ENCODE data around the gene NPC1. TPM values are rescaled to one million over a fixed set of nuclear protein-coding genes. Genes with fewer than 3 reads are reported as not detected.
A peak's percentile ranks its signal among the peaks of the same experiment; 100 is the strongest.

Gene NPC1
- polyA plus RNA-seq, 1 donor (not counting 4 experiments of a cell fraction or from before 2014, with no cell fraction given), result 49.9 TPM

GRCh38 chr18:23548275-23548674 is 38.0 kb downstream of the NPC1 start:
- H3K9ac ChIP-seq (ENCODE audit: control insufficient read depth, extremely low read depth, insufficient read depth, low read length), result no peak overlapping the region
- DNase-seq (ENCODE audit: low read depth, low spot score), result no peak
- peak overlapping the region; percentile 57 for H3K27ac ChIP-seq (ENCODE audit: control insufficient read depth, insufficient read depth, low read length)
- H3K4me3 ChIP-seq (ENCODE audit: control insufficient read depth in 2 of 3, extremely low read depth in 1 of 3, insufficient read depth in 2 of 3, low read depth in 1 of 3, low read length in 3 of 3), result no peak overlapping the region
- FAIRE-seq, result no peak
- dilution Hi-C loops (cut with MboI; ENCODE audit: extremely low pct_ligation_motif_present, low sequenced_read_pairs), result no loop called here
- no peaks in the 10 kb centered on the region for H3K27me3 ChIP-seq (ENCODE audit: control insufficient read depth, extremely low read depth, insufficient read depth, low read length)
- no peak overlapping the region for H2AFZ ChIP-seq (ENCODE audit: control insufficient read depth, low read length)
- no peak overlapping the region for H3K4me2 ChIP-seq (ENCODE audit: control insufficient read depth, extremely low read depth, insufficient read depth, low read depth, low read length)
- H3K9me3 ChIP-seq (ENCODE audit: control insufficient read depth, low read depth, low read length), result no peaks in the 10 kb centered on the region
- H3K36me3 ChIP-seq (ENCODE audit: control insufficient read depth in 2 of 2, extremely low read depth in 1 of 2, insufficient read depth in 2 of 2, low read length in 2 of 2), result peaks cover 26 to 59% of the 10 kb centered on the region in 2 experiments
- no peaks in the 10 kb centered on the region for H3K9me1 ChIP-seq (ENCODE audit: control insufficient read depth, extremely low read depth, insufficient read depth, low read length)
- peaks cover 19% of the 10 kb centered on the region for H3K4me1 ChIP-seq (ENCODE audit: control insufficient read depth, extremely low read depth, insufficient read depth, low read length)
- TF ChIP-seq EZH2 (IDR thresholded peaks at IDR 0.05; ENCODE audit: low read length) (no peak), CTCF (optimal IDR thresholded peaks at IDR 0.05 in 1 of 3, IDR thresholded peaks at IDR 0.05 in 1 of 3, conservative IDR thresholded peaks at IDR 0.05 in 1 of 3; ENCODE audit: extremely low read depth in 1 of 3, insufficient read depth in 2 of 3, low read length in 3 of 3) (no peak)
- H3K79me2 ChIP-seq (ENCODE audit: control insufficient read depth, insufficient read depth, low read length), result no peaks in the 10 kb centered on the region
- H4K20me1 ChIP-seq (ENCODE audit: control insufficient read depth, extremely low read depth, insufficient read depth, low read length), result peaks cover 6% of the 10 kb centered on the region

- FAIRE-seq (peak; percentile 23), DNase-seq (ENCODE audit: low read depth, low spot score) (no peak)
- Histone ChIP-seq H3K4me1 (ENCODE audit: control insufficient read depth, extremely low read depth, insufficient read depth, low read length) (peaks cover 19% of the 10 kb centered on the region), H3K9me3 (ENCODE audit: control insufficient read depth, low read depth, low read length) (no peaks in the 10 kb centered on the region), H3K27me3 (ENCODE audit: control insufficient read depth, extremely low read depth, insufficient read depth, low read length) (no peaks in the 10 kb centered on the region), H3K4me2 (ENCODE audit: control insufficient read depth, extremely low read depth, insufficient read depth, low read depth, low read length) (no peak overlapping the region), H3K27ac (ENCODE audit: control insufficient read depth, insufficient read depth, low read length) (peak overlapping the region; percentile 57), H3K79me2 (ENCODE audit: control insufficient read depth, insufficient read depth, low read length) (no peaks in the 10 kb centered on the region), H4K20me1 (ENCODE audit: control insufficient read depth, extremely low read depth, insufficient read depth, low read length) (peaks cover 6% of the 10 kb centered on the region), H3K9me1 (ENCODE audit: control insufficient read depth, extremely low read depth, insufficient read depth, low read length) (no peaks in the 10 kb centered on the region), H2AFZ (ENCODE audit: control insufficient read depth, low read length) (no peak overlapping the region), H3K4me3 (ENCODE audit: control insufficient read depth in 2 of 3, extremely low read depth in 1 of 3, insufficient read depth in 2 of 3, low read depth in 1 of 3, low read length in 3 of 3) (no peak overlapping the region), H3K9ac (ENCODE audit: control insufficient read depth, extremely low read depth, insufficient read depth, low read length) (no peak overlapping the region), H3K36me3 (ENCODE audit: control insufficient read depth in 2 of 2, extremely low read depth in 1 of 2, insufficient read depth in 2 of 2, low read length in 2 of 2) (peaks cover 27 to 57% of the 10 kb centered on the region in 2 experiments)
- dilution Hi-C loops (cut with MboI; ENCODE audit: extremely low pct_ligation_motif_present, low sequenced_read_pairs), result no loop called here
- TF ChIP-seq EZH2 (IDR thresholded peaks at IDR 0.05; ENCODE audit: low read length) (no peak), CTCF (optimal IDR thresholded peaks at IDR 0.05 in 1 of 3, IDR thresholded peaks at IDR 0.05 in 1 of 3, conservative IDR thresholded peaks at IDR 0.05 in 1 of 3; ENCODE audit: extremely low read depth in 1 of 3, insufficient read depth in 2 of 3, low read length in 3 of 3) (no peak)
These were observed 38.5 kb downstream of the NPC1 start for GRCh38 chr18:23547846-23548245.
